Measurements from ENCODE around the gene TMEM184B.

The TMEM184B gene

GRCh38 chr22:38176170-38176741, 96.6 kb downstream of the TMEM184B start:
- H3K4me3 ChIP-seq (replicated peaks; ENCODE audit: low read depth, low read length) = no peak overlapping the region
- TF ChIP-seq CTCF (IDR thresholded peaks at IDR 0.05; ENCODE audit: low read depth, low read length, missing control alignments) = no peak
- DNase-seq (ENCODE audit: extremely low read depth, low read depth) = peak; percentile 66

GRCh38 chr22:38175206-38176118, 97.3 kb downstream of the TMEM184B start:
- TF ChIP-seq CTCF (IDR thresholded peaks at IDR 0.05; ENCODE audit: low read depth, low read length, missing control alignments) = no peak
- H3K4me3 ChIP-seq (replicated peaks; ENCODE audit: low read depth, low read length) = no peak overlapping the region
- DNase-seq (ENCODE audit: extremely low read depth, low read depth) = no peak

GRCh38 chr22:38174626-38175025, 98.2 kb downstream of the TMEM184B start:
- TF ChIP-seq CTCF (IDR thresholded peaks at IDR 0.05; ENCODE audit: low read depth, low read length, missing control alignments) = no peak
- no peak for DNase-seq (ENCODE audit: extremely low read depth, low read depth)
- no peak overlapping the region for H3K4me3 ChIP-seq (replicated peaks; ENCODE audit: low read depth, low read length)

GRCh38 chr22:38173641-38173906, 99.2 kb downstream of the TMEM184B start:
- DNase-seq (ENCODE audit: extremely low read depth, low read depth) = no peak
- no peak for TF ChIP-seq CTCF (IDR thresholded peaks at IDR 0.05; ENCODE audit: low read depth, low read length, missing control alignments)
- no peak overlapping the region for H3K4me3 ChIP-seq (replicated peaks; ENCODE audit: low read depth, low read length)

GRCh38 chr22:38172832-38173640, 99.8 kb downstream of the TMEM184B start:
- no peak for TF ChIP-seq CTCF (IDR thresholded peaks at IDR 0.05; ENCODE audit: low read depth, low read length, missing control alignments)
- no peak for DNase-seq (ENCODE audit: extremely low read depth, low read depth)
- H3K4me3 ChIP-seq (replicated peaks; ENCODE audit: low read depth, low read length) = no peak overlapping the region

GRCh38 chr22:38171927-38172831, 100.6 kb downstream of the TMEM184B start:
- no peak overlapping the region for H3K4me3 ChIP-seq (replicated peaks; ENCODE audit: low read depth, low read length)
- no peak for TF ChIP-seq CTCF (IDR thresholded peaks at IDR 0.05; ENCODE audit: low read depth, low read length, missing control alignments)
- no peak for DNase-seq (ENCODE audit: extremely low read depth, low read depth)
